Ishikawa (cell line): ENCODE data around the gene CARMIL1.

Source experiments
- CEBPB ChIP-seq: IDR thresholded peaks from 2 replicates; pipeline ENCODE4 v1.6.1; 2012
- CREB1 ChIP-seq: IDR thresholded peaks from 2 replicates; pipeline ENCODE4 v1.6.1; 2012; ENCODE audit warnings: low read depth
- EGR1 ChIP-seq: IDR thresholded peaks from 2 replicates; pipeline ENCODE4 v1.6.1; 2012
- EP300 ChIP-seq: IDR thresholded peaks from 2 replicates; pipeline ENCODE4 v1.6.1; 2012; ENCODE audit warnings: borderline replicate concordance
- FOXM1 ChIP-seq: IDR thresholded peaks from 2 replicates; pipeline ENCODE4 v1.6.1; 2012; ENCODE audit warnings: low read depth, borderline replicate concordance
- MAX ChIP-seq: IDR thresholded peaks from 2 replicates; pipeline ENCODE4 v1.6.1; 2012
- NFIC ChIP-seq: IDR thresholded peaks from 2 replicates; pipeline ENCODE4 v1.6.1; 2012
- RAD21 ChIP-seq: IDR thresholded peaks from 2 replicates; pipeline ENCODE4 v1.6.1; 2012; ENCODE audit warnings: low read depth
- REST ChIP-seq: IDR thresholded peaks from 2 replicates; pipeline ENCODE4 v1.6.1; 2012; ENCODE audit warnings: low read depth, mild to moderate bottlenecking
- TAF1 ChIP-seq: IDR thresholded peaks from 2 replicates; pipeline ENCODE4 v1.6.1; 2012; ENCODE audit warnings: low read depth, mild to moderate bottlenecking
- TCF12 ChIP-seq: IDR thresholded peaks from 2 replicates; pipeline ENCODE4 v1.6.1; 2012; ENCODE audit warnings: low read depth
- TEAD4 ChIP-seq: IDR thresholded peaks from 2 replicates; pipeline ENCODE4 v1.6.1; 2012
- USF1 ChIP-seq: IDR thresholded peaks from 2 replicates; pipeline ENCODE4 v1.6.1; 2012
- YY1 ChIP-seq: IDR thresholded peaks from 2 replicates; pipeline ENCODE4 v1.6.1; 2012; ENCODE audit warnings: low read depth
- ZBTB7A ChIP-seq: IDR thresholded peaks from 2 replicates; pipeline ENCODE4 v1.6.1; 2012; ENCODE audit warnings: low read depth

CARMIL1 gene

GRCh38 chr6:25659633-25660368, 380.6 kb downstream of the CARMIL1 start:
- TF ChIP-seq EGR1 (no peak), YY1 (no peak), REST (no peak), TAF1 (no peak), CEBPB (no peak), TEAD4 (no peak), FOXM1 (no peak), NFIC (no peak), MAX (no peak), ZBTB7A (no peak), USF1 (no peak), EP300 (no peak), RAD21 (no peak), CREB1 (no peak), TCF12 (no peak)

- TF ChIP-seq CEBPB: no peak
- no peak for TF ChIP-seq MAX
- no peak for TF ChIP-seq RAD21
- no peak for TF ChIP-seq NFIC
- no peak for TF ChIP-seq TCF12
- no peak for TF ChIP-seq CREB1
- no peak for TF ChIP-seq REST
- TF ChIP-seq EGR1: no peak
- no peak for TF ChIP-seq EP300
- TF ChIP-seq TEAD4: no peak
- TF ChIP-seq ZBTB7A: no peak
- TF ChIP-seq FOXM1: no peak
- TF ChIP-seq YY1: no peak
- TF ChIP-seq TAF1: no peak
These were observed 381.3 kb downstream of the CARMIL1 start for GRCh38 chr6:25660512-25660911.

GRCh38 chr6:25661129-25661779, 382.1 kb downstream of the CARMIL1 start:
- TF ChIP-seq YY1: no peak
- no peak for TF ChIP-seq CREB1
- no peak for TF ChIP-seq RAD21
- no peak for TF ChIP-seq NFIC
- TF ChIP-seq EGR1: no peak
- no peak for TF ChIP-seq ZBTB7A
- no peak for TF ChIP-seq TEAD4
- no peak for TF ChIP-seq REST
- no peak for TF ChIP-seq MAX
- TF ChIP-seq EP300: no peak
- no peak for TF ChIP-seq CEBPB
- no peak for TF ChIP-seq USF1
- no peak for TF ChIP-seq TAF1
- no peak for TF ChIP-seq TCF12

GRCh38 chr6:25665455-25665854, 386.3 kb downstream of the CARMIL1 start:
- no peak for TF ChIP-seq USF1
- TF ChIP-seq TCF12: no peak
- no peak for TF ChIP-seq FOXM1
- TF ChIP-seq TAF1: no peak
- TF ChIP-seq NFIC: no peak
- no peak for TF ChIP-seq REST
- TF ChIP-seq TEAD4: no peak
- no peak for TF ChIP-seq YY1
- TF ChIP-seq EP300: no peak
- no peak for TF ChIP-seq CEBPB
- TF ChIP-seq EGR1: no peak
- no peak for TF ChIP-seq ZBTB7A
